Ovary (tissue), 3 donors: ENCODE data around the gene GPR158.

Source experiments
- EP300 ChIP-seq: sonication (generic); formaldehyde crosslinking; IDR thresholded peaks from one replicate; pipeline ENCODE4 v1.6.1; 2017; ENCODE audit warnings: antibody characterized with exemption
- POLR2A ChIP-seq: fragments of 450-650 bp; IDR thresholded peaks from one replicate; pipeline ENCODE4 v1.6.1; 2017; ENCODE audit warnings: antibody characterized with exemption, mild to moderate bottlenecking, moderate library complexity
- TF ChIP-seq, protein P1 (sequence below), 3 donors: fragments of 450-650 bp in 2 of 3; fragments of 200-600 bp in 1 of 3; IDR thresholded peaks; one replicate each; pipeline versions ENCODE4 v1.5.1 to v1.8.0; 2016 to 2022; ENCODE audit warnings: antibody characterized with exemption in 3 of 3, mild to moderate bottlenecking in 1 of 3
- donor health status: DM: no; HTN: no; CAD: no.

DNA sequence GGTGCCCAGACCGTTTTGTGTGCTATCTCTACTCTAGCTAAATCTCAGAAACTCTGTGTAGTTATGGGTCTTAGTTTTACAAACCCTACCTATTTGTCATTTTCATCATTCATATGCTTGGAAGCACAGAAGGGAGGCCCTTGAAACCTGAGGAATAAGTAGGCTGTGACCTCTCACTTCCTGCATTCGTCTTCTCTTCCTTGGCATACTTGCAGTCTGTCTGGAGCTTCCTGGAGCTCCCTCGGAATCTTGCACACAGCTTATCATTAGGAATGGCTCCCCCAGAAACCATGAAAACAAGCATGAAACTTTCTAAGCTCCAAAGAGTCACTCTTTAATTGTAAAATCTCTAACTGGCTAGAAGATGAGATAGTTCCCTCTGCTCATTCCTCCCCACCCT lies 382.3 kb downstream of the GPR158 start:
- TF ChIP-seq, protein P1, sequence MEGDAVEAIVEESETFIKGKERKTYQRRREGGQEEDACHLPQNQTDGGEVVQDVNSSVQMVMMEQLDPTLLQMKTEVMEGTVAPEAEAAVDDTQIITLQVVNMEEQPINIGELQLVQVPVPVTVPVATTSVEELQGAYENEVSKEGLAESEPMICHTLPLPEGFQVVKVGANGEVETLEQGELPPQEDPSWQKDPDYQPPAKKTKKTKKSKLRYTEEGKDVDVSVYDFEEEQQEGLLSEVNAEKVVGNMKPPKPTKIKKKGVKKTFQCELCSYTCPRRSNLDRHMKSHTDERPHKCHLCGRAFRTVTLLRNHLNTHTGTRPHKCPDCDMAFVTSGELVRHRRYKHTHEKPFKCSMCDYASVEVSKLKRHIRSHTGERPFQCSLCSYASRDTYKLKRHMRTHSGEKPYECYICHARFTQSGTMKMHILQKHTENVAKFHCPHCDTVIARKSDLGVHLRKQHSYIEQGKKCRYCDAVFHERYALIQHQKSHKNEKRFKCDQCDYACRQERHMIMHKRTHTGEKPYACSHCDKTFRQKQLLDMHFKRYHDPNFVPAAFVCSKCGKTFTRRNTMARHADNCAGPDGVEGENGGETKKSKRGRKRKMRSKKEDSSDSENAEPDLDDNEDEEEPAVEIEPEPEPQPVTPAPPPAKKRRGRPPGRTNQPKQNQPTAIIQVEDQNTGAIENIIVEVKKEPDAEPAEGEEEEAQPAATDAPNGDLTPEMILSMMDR (IDR thresholded peaks at IDR 0.05), result no peak
- TF ChIP-seq POLR2A (no peak), EP300 (no peak)
